GM12864 (cell line): Measurements from ENCODE around the gene NOPCHAP1.
"Not testable (repeated sequence)": the region's sequence is repeated elsewhere in the genome, so short reads cannot be mapped to it uniquely, and the experiment has no call there.

Source experiments
- DNase-seq: peaks from one replicate; pipeline ENCODE4 v3.0.0-alpha.2; 2011; ENCODE audit warnings: low read depth
- H3K4me3 ChIP-seq: 2 replicates; pipeline ENCODE4 v1.5.1; 2011; ENCODE audit warnings: mild to moderate bottlenecking, low read depth, low read length, control low read depth
- CTCF ChIP-seq: IDR thresholded peaks from 2 replicates; pipeline ENCODE4 v1.5.1; 2011; ENCODE audit warnings: low read depth, mild to moderate bottlenecking, moderate library complexity, low read length, control low read depth, inconsistent platforms; ENCODE audit errors: missing control alignments

The NOPCHAP1 gene

DNA sequence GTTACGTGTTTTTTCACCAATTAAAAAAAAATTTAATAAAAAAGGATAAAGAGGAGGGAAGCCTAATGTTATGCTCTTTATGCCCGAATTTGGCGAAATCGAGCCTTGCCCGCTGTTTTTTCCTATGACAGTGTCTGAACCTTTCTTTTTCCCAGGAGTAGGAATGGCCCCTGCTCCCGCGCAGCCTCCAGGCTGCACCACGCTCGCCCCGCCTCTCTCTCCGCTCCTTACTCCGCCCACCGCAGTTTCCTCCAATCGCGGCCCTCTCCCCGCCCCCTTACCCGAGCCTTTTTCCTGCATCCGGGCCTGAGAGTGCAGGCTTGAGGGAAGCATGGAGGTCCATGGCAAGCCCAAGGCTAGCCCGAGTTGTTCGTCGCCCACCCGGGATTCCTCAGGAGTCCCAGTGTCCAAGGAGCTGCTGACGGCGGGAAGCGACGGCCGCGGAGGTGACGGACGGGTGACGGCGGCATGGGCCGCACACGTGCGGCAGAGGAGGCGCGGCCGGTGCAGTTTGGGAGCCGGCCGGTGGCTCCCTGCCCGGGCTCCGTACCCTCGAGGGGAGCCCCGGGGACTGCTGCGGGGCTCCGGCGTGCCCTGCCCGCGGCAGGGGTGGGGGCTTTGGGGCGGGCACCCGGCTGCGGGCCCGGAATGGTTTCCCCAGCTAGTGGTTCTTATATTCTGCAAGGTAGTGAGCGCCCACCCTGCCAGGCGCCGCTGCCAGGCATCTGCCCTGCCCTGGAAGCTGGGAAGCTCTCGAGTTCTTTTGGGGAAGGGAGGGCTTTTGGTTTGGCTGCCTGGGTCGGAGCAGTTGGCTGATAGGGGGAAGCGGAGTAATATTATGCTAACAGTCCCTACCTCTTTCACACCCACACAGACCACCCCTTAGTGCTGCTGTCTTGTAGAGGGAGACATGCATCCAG is at the start of gene NOPCHAP1:
Gene NOPCHAP1 (plus strand): TSS at position 295 of the 920 bp plus-strand sequence. CDS start 37 bp downstream, at position 332.
- TF ChIP-seq CTCF = no peak
- peak within 1 kb of the TSS; percentile 95 for H3K4me3 ChIP-seq
- peak; percentile 43 for DNase-seq

DNA sequence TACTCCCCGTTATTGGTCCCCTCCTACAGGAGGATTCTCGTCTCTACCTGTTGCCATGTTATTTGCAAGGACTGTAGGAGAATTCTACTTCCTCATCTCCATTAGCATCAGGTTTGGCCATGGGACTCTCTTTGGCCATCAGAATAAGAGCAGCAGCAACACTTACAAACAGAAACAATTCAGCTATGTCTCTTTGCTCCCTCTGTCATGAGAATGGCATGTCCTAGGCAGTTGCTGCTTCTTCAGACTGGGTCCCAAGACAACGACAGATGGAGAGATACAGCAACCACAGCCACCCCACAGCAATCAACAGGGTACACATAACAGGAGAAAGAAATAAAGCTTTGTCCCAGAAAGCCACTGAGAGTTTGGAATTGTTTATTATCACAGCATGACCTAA is 47.7 kb upstream of the NOPCHAP1 start:
- TF ChIP-seq CTCF = no peak

GRCh38 chr12:104939089-104939488 is 47.0 kb upstream of the NOPCHAP1 start:
- H3K4me3 ChIP-seq = no peak overlapping the region
- no peak for DNase-seq
- no peak for TF ChIP-seq CTCF

More for the DNA sequence above, 47.7 kb upstream of the NOPCHAP1 start:
- no peak for DNase-seq
- H3K4me3 ChIP-seq = no peak overlapping the region

DNA sequence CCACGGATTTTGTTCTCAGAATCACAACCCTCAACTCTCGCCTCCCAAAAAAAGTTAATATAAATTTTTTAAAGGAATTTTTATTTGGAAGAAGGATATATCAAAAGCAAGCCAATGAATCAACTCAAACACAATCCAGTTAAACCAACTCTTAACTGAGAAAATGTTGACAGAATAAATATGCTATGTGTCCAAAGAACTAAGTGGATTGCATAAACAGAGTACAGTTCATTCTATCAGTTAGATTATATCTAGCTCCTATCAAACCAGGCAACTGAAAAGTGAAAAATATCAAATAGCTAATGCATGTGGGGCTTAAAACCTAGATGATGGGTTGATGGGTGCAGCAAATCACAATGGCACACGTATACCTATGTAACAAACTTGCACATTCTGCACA is 44.7 kb upstream of the NOPCHAP1 start:
- TF ChIP-seq CTCF = no peak
- DNase-seq = no peak
- H3K4me3 ChIP-seq = no peak overlapping the region

GRCh38 chr12:104942075-104942474 is 44.0 kb upstream of the NOPCHAP1 start:
- TF ChIP-seq CTCF = no peak
- H3K4me3 ChIP-seq = no peak overlapping the region
- DNase-seq = no peak

DNA sequence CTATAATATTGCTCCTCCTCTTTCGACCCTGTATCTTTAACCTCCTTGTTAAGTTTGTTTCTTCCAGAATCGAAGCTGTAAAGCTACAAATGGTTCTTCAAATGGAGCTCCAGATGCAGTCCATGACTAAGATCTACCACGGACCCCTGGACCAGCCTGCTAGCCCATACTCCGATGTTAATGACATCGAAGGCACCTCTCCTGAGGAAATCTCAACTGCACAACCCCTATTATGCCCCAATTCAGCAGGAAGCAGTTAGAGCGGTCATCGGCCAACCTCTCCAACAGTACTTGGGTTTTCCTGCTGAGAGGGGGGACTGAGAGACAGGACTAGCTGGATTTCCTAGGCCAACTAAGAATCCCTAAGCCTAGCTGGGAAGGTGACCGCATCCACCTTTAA is 42.7 kb upstream of the NOPCHAP1 start:
- DNase-seq, H3K4me3 ChIP-seq: not testable (repeated sequence)

GRCh38 chr12:104944252-104944651 is 41.9 kb upstream of the NOPCHAP1 start:
- H3K4me3 ChIP-seq = no peak overlapping the region
- DNase-seq = no peak
- TF ChIP-seq CTCF = no peak

DNA sequence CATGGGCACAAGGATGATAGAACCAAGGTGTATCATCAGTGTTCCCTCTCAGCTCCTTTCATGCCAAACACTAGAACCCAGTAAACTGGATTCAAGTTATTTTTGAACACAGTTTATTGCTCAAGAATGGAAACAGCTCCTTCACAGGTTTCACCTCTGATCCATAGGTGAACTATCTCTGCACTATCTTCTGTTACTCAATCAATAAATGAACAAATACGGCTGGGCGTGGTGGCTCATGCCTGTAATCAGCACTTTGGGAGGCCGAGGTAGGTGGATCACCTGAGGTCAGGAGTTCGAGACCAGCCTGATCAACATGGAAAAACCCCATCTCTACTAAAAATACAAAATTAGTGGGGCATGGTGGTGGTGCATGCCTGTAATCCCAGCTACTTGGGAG is 37.4 kb upstream of the NOPCHAP1 start:
- H3K4me3 ChIP-seq, DNase-seq: not testable (repeated sequence)
